ENCODE data around the gene TNRC6C. TPM values are rescaled to one million over a fixed set of nuclear protein-coding genes. Genes with fewer than 3 reads are reported as not detected.
"Not testable (repeated sequence)": the region's sequence is repeated elsewhere in the genome, so short reads cannot be mapped to it uniquely, and the experiment has no call there.

The TNRC6C gene
- total RNA-seq, 1 donor from 2014 or later = 13.1 TPM

DNA sequence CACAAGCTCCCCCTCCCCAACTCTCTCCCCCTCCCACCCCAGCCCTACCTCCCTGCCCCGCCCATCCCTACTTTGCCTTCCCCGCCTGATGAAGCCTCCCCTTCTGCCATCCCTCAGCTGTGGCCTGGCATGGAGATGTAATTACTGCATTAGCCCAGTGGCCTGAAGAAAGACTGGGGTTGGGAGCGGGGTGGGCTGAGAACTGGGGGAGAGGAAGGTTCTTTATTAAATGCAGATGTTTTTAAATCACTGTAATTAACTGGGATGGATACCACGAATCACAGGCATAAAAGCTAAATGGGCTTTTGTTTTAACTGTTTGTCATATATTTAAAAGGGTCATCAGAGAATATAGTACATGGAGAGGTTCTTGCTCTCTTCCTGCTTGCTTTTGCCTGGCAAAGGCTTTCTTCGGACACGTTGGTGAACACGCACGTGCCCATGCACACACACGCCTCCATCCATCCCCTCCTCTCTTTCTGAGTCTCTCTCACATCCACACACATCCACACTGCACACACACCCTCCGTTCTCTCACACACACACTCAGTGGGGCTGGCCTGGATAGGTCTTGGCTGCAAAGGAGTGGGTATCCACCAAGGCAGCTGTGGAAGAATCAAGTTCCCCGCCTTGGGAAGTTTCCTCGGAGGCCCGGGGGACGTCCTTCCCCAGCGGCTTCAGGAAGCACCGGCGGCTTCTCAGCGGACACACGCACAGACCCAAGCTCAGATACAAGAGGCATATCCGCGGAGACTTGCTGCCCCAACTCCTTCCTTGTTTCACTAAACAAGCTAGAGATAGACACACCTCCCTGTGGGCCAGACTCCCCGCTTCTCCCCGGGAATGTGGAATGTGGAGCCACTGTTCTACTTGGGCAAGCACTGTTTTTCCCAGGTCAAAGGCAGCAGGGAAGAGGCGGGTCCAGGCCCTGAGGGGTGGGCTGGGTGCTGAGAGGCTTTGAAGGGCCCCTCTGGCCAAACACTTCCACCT lies 27.4 kb upstream of the TNRC6C start:
- H3K4me3 Mint-ChIP-seq (ENCODE audit: unreplicated experiment) = no peak overlapping the region
- no peak for TF ChIP-seq CTCF (IDR thresholded peaks at IDR 0.05; ENCODE audit: unreplicated experiment)
- H3K9me3 Mint-ChIP-seq (ENCODE audit: unreplicated experiment) = no peaks in the 10 kb centered on the region
- H3K36me3 Mint-ChIP-seq (ENCODE audit: low read depth, unreplicated experiment) = peaks cover 3% of the 10 kb centered on the region
- H3K27ac Mint-ChIP-seq (ENCODE audit: unreplicated experiment) = no peak overlapping the region
- DNase-seq (ENCODE audit: low spot score) = peak; percentile 33
- H3K4me1 Mint-ChIP-seq (ENCODE audit: unreplicated experiment) = peaks cover 28% of the 10 kb centered on the region
- peaks cover 8% of the 10 kb centered on the region for H3K27me3 Mint-ChIP-seq (ENCODE audit: unreplicated experiment)

DNA sequence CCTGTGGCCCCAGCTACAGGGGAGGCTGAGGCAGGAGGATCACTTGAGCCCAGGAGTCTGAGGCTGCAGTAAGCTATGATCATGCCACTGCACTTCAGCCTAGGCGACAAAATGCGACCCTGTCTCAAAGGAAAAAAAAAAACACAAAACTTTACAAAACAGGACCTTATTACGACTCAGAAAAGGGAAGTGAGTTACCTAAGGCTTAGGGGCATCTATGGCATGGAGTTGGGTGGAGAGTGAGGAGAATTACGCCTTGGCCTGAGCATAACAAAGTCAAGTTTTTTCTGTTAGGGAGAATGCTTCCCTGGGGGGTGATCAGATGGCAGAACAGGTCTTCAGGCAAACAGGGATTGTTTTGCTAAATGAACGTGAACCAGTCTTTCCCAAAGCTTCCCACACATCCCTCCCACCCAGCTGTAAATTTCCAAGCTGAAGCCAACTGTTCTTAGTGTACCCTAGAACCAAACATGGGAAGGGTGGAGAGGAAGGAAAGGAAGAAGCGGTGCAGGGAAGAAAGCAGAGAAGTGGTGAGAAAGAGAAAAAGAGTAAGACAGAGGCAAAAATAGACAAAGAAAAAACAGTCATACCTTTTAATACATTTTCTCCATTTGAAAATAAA lies 24.6 kb upstream of the TNRC6C start:
- Mint-ChIP-seq H3K4me3 (ENCODE audit: unreplicated experiment) (no peak overlapping the region), H3K36me3 (ENCODE audit: low read depth, unreplicated experiment) (peaks cover 3% of the 10 kb centered on the region), H3K27ac (ENCODE audit: unreplicated experiment) (no peak overlapping the region), H3K9me3 (ENCODE audit: unreplicated experiment) (no peaks in the 10 kb centered on the region), H3K4me1 (ENCODE audit: unreplicated experiment) (peaks cover 36% of the 10 kb centered on the region), H3K27me3 (ENCODE audit: unreplicated experiment) (peaks cover 5% of the 10 kb centered on the region)
- no peak for DNase-seq (ENCODE audit: low spot score)
- TF ChIP-seq CTCF (IDR thresholded peaks at IDR 0.05; ENCODE audit: unreplicated experiment) = no peak

DNA sequence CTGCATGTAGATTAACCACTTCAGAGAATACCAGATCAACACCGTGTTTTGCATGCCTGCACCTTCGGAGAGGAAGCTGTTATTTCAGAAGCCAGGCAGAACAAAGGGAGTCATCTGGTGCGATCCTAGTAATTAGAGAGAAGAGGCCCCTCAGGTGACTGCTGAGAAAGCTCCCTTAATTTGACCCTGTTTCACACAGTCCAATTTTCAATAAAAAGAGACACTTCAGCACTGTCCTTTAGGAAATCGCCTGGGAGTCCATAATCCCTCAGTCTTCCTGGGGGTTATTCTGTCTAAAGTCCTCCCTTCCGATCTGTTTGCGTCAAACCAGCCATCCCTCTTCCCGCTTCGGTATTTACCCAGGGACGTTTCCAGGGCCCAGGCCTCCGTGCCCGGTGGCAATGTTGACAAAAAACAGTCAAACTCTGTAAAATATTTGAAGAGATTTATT lies 23.4 kb upstream of the TNRC6C start:
- Mint-ChIP-seq H3K36me3 (ENCODE audit: low read depth, unreplicated experiment) (peaks cover 3% of the 10 kb centered on the region), H3K27ac (ENCODE audit: unreplicated experiment) (peak overlapping the region; percentile 62)

DNA sequence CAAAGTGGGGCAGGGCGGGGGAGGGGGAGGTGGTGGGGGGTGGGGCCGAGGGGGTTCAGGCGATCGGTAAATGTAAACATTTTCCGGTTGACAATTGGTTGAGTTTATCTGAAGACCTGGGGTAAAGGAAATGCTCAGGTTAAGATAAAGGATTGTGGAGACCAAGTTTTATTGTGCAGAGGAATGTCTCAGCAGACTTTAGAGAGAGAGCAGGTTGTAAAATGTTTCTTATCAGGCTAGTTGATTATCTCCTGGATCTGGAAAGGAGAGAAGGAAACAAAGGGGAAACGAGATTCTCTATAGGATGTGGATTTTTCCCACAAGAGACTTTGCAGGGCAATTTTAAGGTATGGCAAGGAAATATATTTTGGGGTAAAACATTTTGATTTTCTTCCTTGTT lies 22.8 kb upstream of the TNRC6C start:
- not testable (repeated sequence) for H3K9me3 Mint-ChIP-seq (ENCODE audit: unreplicated experiment); H3K36me3 Mint-ChIP-seq (ENCODE audit: low read depth, unreplicated experiment); H3K27me3 Mint-ChIP-seq (ENCODE audit: unreplicated experiment); DNase-seq (ENCODE audit: low spot score)
- H3K4me3 Mint-ChIP-seq (ENCODE audit: unreplicated experiment) = peak overlapping the region; percentile 40
- peak overlapping the region; percentile 50 for H3K27ac Mint-ChIP-seq (ENCODE audit: unreplicated experiment)
- H3K4me1 Mint-ChIP-seq (ENCODE audit: unreplicated experiment) = peaks cover 36% of the 10 kb centered on the region

More for the DNA sequence above, 23.4 kb upstream of the TNRC6C start:
- Mint-ChIP-seq H3K27me3 (ENCODE audit: unreplicated experiment) (peaks cover 3% of the 10 kb centered on the region), H3K9me3 (ENCODE audit: unreplicated experiment) (no peaks in the 10 kb centered on the region), H3K4me3 (ENCODE audit: unreplicated experiment) (peak overlapping the region; percentile 40), H3K4me1 (ENCODE audit: unreplicated experiment) (peaks cover 36% of the 10 kb centered on the region)
- DNase-seq (ENCODE audit: low spot score) = no peak
- TF ChIP-seq CTCF (IDR thresholded peaks at IDR 0.05; ENCODE audit: unreplicated experiment) = no peak

- no peak for TF ChIP-seq CTCF (IDR thresholded peaks at IDR 0.05; ENCODE audit: unreplicated experiment)
- DNase-seq (ENCODE audit: low spot score) = no peak
- Mint-ChIP-seq H3K27ac (ENCODE audit: unreplicated experiment) (no peak overlapping the region), H3K4me1 (ENCODE audit: unreplicated experiment) (peaks cover 30% of the 10 kb centered on the region), H3K9me3 (ENCODE audit: unreplicated experiment) (no peaks in the 10 kb centered on the region), H3K36me3 (ENCODE audit: low read depth, unreplicated experiment) (peaks cover 3% of the 10 kb centered on the region), H3K27me3 (ENCODE audit: unreplicated experiment) (peaks cover 1% of the 10 kb centered on the region), H3K4me3 (ENCODE audit: unreplicated experiment) (no peak overlapping the region)
These were observed 21.6 kb upstream of the TNRC6C start for GRCh38 chr17:77936881-77937280.
